ENCODE data around the gene WT1. TPM values are rescaled to one million over a fixed set of nuclear protein-coding genes. Genes with fewer than 3 reads are reported as not detected.
"Not testable (repeated sequence)": the region's sequence is repeated elsewhere in the genome, so short reads cannot be mapped to it uniquely, and the experiment has no call there.

WT1 gene
- total and polyA plus RNA-seq, 2 experiments from 2014 or later = not detected

DNA sequence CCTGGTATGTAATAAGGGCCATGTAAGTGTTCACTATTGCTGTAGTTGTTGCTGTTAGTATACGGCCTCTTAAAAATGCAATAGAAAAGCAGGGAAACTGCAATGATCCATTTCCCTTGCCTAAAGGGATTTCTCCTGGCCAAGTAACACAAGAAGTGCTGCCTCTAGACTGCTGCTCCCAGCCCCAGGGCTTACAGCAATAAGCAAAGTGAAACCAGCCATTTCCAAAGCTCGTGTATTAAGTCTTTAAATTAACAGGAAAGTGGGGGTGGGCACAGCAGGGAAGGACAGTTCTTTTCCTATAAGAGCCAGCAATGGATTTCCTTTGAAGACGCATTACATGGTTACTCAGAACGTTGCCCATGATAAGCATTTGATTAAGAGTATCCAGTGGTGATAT lies 36.9 kb upstream of the WT1 start:
- H3K4me3 ChIP-seq = no peak overlapping the region

DNA sequence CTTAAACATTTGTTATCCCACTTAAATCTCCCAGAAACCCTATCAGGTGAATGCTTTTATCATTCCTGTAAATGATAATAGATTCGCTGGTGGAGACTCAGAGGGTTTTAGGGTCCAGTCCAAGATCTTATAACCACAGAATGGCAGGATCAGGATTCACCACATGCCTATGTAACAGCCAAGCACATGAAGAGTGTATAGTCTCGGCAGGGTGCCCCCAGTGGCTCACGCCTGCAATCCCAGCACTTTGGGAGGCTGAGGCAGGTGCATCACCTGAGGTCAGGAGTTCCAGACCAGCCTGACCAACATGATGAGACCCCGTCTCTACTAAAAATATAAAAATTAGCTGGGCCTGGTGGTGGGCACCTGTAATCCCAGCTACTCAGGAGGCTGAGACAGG lies 36.2 kb upstream of the WT1 start:
- H3K4me2 ChIP-seq (ENCODE audit: unreplicated experiment); H3K9me2 ChIP-seq (ENCODE audit: insufficient read depth); H4K20me1 ChIP-seq (ENCODE audit: insufficient read depth); DNase-seq; in situ Hi-C loops (cut with MboI); H3K9ac ChIP-seq; H3K9me3 ChIP-seq (ENCODE audit: low read depth); H3F3A ChIP-seq (ENCODE audit: insufficient read depth); H3K79me2 ChIP-seq (ENCODE audit: insufficient read depth); H2AFZ ChIP-seq; H3K4me3 ChIP-seq; H3K27ac ChIP-seq; H3K27me3 ChIP-seq (replicated peaks; ENCODE audit: insufficient read depth); H3K36me3 ChIP-seq (ENCODE audit: low read depth); H3K4me1 ChIP-seq (ENCODE audit: insufficient read depth): not testable (repeated sequence)
- 28 to 37% methylated on average over 4 of the region's 4 CpGs for WGBS, 2 experiments (ENCODE audit: low coverage in 1 of 2, low lambda C conversion rate in 2 of 2, missing lambda C conversion rate in 2 of 2)

More for the DNA sequence above, 36.9 kb upstream of the WT1 start:
- Histone ChIP-seq H2AFZ (no peak overlapping the region), H4K20me1 (ENCODE audit: insufficient read depth) (no peaks in the 10 kb centered on the region), H3F3A (ENCODE audit: insufficient read depth) (no peaks in the 10 kb centered on the region), H3K27me3 (replicated peaks; ENCODE audit: insufficient read depth) (no peaks in the 10 kb centered on the region; the same call in 1 of the 2 replicates), H3K4me1 (ENCODE audit: insufficient read depth) (no peaks in the 10 kb centered on the region), H3K27ac (no peak overlapping the region), H3K9me3 (ENCODE audit: low read depth) (no peaks in the 10 kb centered on the region), H3K9ac (no peak overlapping the region), H3K9me2 (ENCODE audit: insufficient read depth) (no peaks in the 10 kb centered on the region), H3K79me2 (ENCODE audit: insufficient read depth) (no peaks in the 10 kb centered on the region), H3K36me3 (ENCODE audit: low read depth) (no peaks in the 10 kb centered on the region), H3K4me2 (ENCODE audit: unreplicated experiment) (no peak overlapping the region)
- DNase-seq = no peak
- no peak for TF ChIP-seq EZH2phosphoT487 (IDR thresholded peaks at IDR 0.05; ENCODE audit: insufficient read depth, low read depth)
- no peak for TF ChIP-seq EZH2 (IDR thresholded peaks at IDR 0.05; ENCODE audit: insufficient read depth, poor library complexity, severe bottlenecking)
- 20 to 23% methylated on average over 4 of the region's 4 CpGs for WGBS, 2 experiments (ENCODE audit: low coverage in 1 of 2, low lambda C conversion rate in 2 of 2, missing lambda C conversion rate in 2 of 2)
- in situ Hi-C loops (cut with MboI) = no loop called here

DNA sequence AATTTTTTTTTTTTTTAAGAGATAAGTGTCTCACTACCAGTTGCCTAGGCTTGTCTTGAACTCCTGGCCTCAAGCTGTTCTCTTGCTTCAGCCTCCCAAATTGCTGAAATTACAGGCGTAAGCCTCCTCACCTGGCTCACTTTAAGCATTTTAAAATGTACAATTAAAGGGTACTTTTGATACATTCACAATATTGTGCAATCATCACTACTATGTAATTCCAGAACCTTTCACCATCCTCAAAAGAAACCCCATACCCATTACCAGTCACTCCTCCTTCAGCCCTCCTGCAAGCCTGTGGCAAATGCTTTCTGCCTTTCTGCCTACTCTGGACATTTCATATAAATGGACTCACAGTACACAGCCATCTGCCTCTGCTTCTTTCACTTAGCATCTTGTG lies 34.5 kb upstream of the WT1 start:
- no peak for DNase-seq
- Histone ChIP-seq H3K27ac (no peak overlapping the region), H3K9me2 (ENCODE audit: insufficient read depth) (no peaks in the 10 kb centered on the region), H3K9ac (no peak overlapping the region), H3K79me2 (ENCODE audit: insufficient read depth) (no peaks in the 10 kb centered on the region), H3K4me2 (ENCODE audit: unreplicated experiment) (no peak overlapping the region), H2AFZ (no peak overlapping the region), H4K20me1 (ENCODE audit: insufficient read depth) (no peaks in the 10 kb centered on the region), H3K4me1 (ENCODE audit: insufficient read depth) (no peaks in the 10 kb centered on the region), H3K4me3 (no peak overlapping the region), H3K36me3 (ENCODE audit: low read depth) (no peaks in the 10 kb centered on the region), H3K9me3 (ENCODE audit: low read depth) (no peaks in the 10 kb centered on the region), H3F3A (ENCODE audit: insufficient read depth) (no peaks in the 10 kb centered on the region), H3K27me3 (replicated peaks; ENCODE audit: insufficient read depth) (no peaks in the 10 kb centered on the region)
- TF ChIP-seq EZH2phosphoT487 (IDR thresholded peaks at IDR 0.05; ENCODE audit: insufficient read depth, low read depth) = no peak
- TF ChIP-seq EZH2 (IDR thresholded peaks at IDR 0.05; ENCODE audit: insufficient read depth, poor library complexity, severe bottlenecking) = no peak
- in situ Hi-C loops (cut with MboI) = no loop called here
- 27 to 29% methylated on average over 1 of the region's 1 CpG for WGBS, 2 experiments (ENCODE audit: low coverage in 1 of 2, low lambda C conversion rate in 2 of 2, missing lambda C conversion rate in 2 of 2)

DNA sequence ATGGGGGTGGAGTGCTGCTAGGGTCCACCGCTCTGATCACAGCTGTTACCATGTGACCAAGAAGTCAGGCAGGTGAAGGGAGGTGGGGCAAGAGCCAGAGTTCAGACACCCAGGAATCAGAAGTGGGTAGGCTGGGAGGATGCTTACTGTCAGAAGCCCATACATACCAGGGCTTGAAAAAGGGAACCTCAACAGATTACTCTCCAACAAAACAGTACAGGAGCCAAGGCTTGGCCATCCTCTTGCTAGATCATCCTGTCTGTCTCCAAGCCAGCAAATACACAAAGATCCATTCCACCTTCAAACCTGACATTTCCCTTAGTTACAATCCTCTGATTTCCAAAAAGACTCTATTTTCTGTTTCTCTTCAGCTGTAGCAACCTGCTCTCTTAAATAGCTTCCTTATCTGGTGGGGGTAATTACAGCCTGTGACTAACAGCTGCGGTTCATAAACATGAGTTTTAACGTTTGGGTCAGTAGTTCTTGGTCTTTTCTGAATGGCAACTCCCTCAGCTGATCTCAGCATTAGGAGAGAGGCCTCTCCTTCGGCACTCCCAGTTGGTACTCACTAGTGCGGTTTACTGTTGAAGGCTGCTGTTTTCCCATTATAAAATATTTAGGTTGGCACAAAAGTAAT lies 31.1 kb upstream of the WT1 start:
- no peaks in the 10 kb centered on the region for H3K79me2 ChIP-seq (ENCODE audit: insufficient read depth)
- in situ Hi-C loops (cut with MboI) = no loop called here
- H4K20me1 ChIP-seq (ENCODE audit: insufficient read depth) = no peaks in the 10 kb centered on the region
- H3K9me3 ChIP-seq (ENCODE audit: low read depth) = no peaks in the 10 kb centered on the region
- TF ChIP-seq EZH2 (IDR thresholded peaks at IDR 0.05; ENCODE audit: insufficient read depth, poor library complexity, severe bottlenecking) = no peak
- no peak for TF ChIP-seq EZH2phosphoT487 (IDR thresholded peaks at IDR 0.05; ENCODE audit: insufficient read depth, low read depth)
- no peaks in the 10 kb centered on the region for H3K27me3 ChIP-seq (replicated peaks; ENCODE audit: insufficient read depth)
- H3K36me3 ChIP-seq (ENCODE audit: low read depth) = no peaks in the 10 kb centered on the region
- H3K9me2 ChIP-seq (ENCODE audit: insufficient read depth) = no peaks in the 10 kb centered on the region
- no peak for DNase-seq
- 39 to 41% methylated on average over 5 of the region's 5 CpGs for WGBS, 2 experiments (ENCODE audit: low coverage in 1 of 2, low lambda C conversion rate in 2 of 2, missing lambda C conversion rate in 2 of 2)
- no peak overlapping the region for H3K4me2 ChIP-seq (ENCODE audit: unreplicated experiment)
- H3K4me1 ChIP-seq (ENCODE audit: insufficient read depth) = no peaks in the 10 kb centered on the region
- H3F3A ChIP-seq (ENCODE audit: insufficient read depth) = no peaks in the 10 kb centered on the region
- H3K27ac ChIP-seq = no peak overlapping the region
- H2AFZ ChIP-seq = no peak overlapping the region
- H3K4me3 ChIP-seq = no peak overlapping the region
- H3K9ac ChIP-seq = no peak overlapping the region

DNA sequence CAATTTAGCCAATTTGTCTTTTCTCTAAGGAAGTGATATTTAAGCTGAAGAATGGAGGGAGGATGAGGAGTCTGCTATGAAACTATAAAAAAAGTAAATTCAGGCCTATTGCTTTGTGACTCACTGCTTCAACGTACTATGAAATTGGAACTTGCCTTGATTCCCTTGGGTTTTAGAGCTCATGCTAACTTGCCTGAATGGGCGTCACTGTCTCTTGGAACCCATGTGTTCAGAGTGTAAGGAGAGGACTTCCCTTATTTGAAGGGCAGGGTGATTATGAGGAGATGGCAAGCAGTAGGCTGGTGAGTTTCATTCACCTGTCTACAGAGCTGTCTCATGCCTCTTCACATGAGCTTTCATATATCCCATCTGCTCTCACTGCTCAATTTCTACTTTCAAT lies 28.7 kb upstream of the WT1 start:
- DNase-seq = no peak
- TF ChIP-seq EZH2phosphoT487 (IDR thresholded peaks at IDR 0.05; ENCODE audit: insufficient read depth, low read depth) = no peak
- Histone ChIP-seq H3K27ac (no peak overlapping the region), H3K9me2 (ENCODE audit: insufficient read depth) (no peaks in the 10 kb centered on the region), H3K9ac (no peak overlapping the region), H3K4me2 (ENCODE audit: unreplicated experiment) (no peak overlapping the region), H2AFZ (no peak overlapping the region), H3K9me3 (ENCODE audit: low read depth) (no peaks in the 10 kb centered on the region), H3K36me3 (ENCODE audit: low read depth) (no peaks in the 10 kb centered on the region), H3K4me3 (no peak overlapping the region), H3K4me1 (ENCODE audit: insufficient read depth) (no peaks in the 10 kb centered on the region), H4K20me1 (ENCODE audit: insufficient read depth) (no peaks in the 10 kb centered on the region), H3F3A (ENCODE audit: insufficient read depth) (no peaks in the 10 kb centered on the region), H3K79me2 (ENCODE audit: insufficient read depth) (no peaks in the 10 kb centered on the region), H3K27me3 (replicated peaks; ENCODE audit: insufficient read depth) (no peaks in the 10 kb centered on the region)
- WGBS, 2 experiments (ENCODE audit: low coverage in 1 of 2, low lambda C conversion rate in 2 of 2, missing lambda C conversion rate in 2 of 2) = 27 to 50% methylated on average over 2 of the region's 2 CpGs
- in situ Hi-C loops (cut with MboI) = no loop called here
